BJ (cell line): ENCODE data around the gene NAALADL2. TPM values are rescaled to one million over a fixed set of nuclear protein-coding genes. Genes with fewer than 3 reads are reported as not detected.

ENCODE experiments used
- CTCF ChIA-PET: fragments of 350-600 bp; formaldehyde crosslinking; extraction: SDS; loops from one replicate; lab custom pipeline; 2021; ENCODE audit warnings: antibody characterized with exemption, inconsistent platforms; lab: Yijun Ruan, JAX
- POLR2A ChIA-PET: fragments of 300-600 bp; sonication (Branson Sonifier 250); formaldehyde crosslinking; extraction: SDS; loops from one replicate; lab custom pipeline; 2021; ENCODE audit warnings: antibody characterized with exemption; lab: Charles Lee
- DNase-seq: peaks from one replicate; pipeline ENCODE4 v3.0.0-alpha.2; 2011; ENCODE audit warnings: low read depth
- H3K27me3 ChIP-seq: 2 replicates; pipeline ENCODE4 v1.6.0; 2011; ENCODE audit warnings: low read length; ENCODE audit not compliant: control insufficient read depth, insufficient read depth
- H3K36me3 ChIP-seq: 2 replicates; pipeline ENCODE4 v1.5.1; 2011; ENCODE audit warnings: low read length; ENCODE audit not compliant: control insufficient read depth, insufficient read depth
- H3K4me3 ChIP-seq: 2 replicates; pipeline ENCODE4 v1.5.1; 2011; ENCODE audit warnings: low read depth, mild to moderate bottlenecking, control low read depth, low read length
- CTCF ChIP-seq: IDR thresholded peaks from 2 replicates; pipeline ENCODE4 v1.5.1; 2011; ENCODE audit warnings: low read depth, mild to moderate bottlenecking, control low read depth, inconsistent platforms, low read length, moderate library complexity; ENCODE audit not compliant: insufficient read depth
- polyA plus RNA-seq: library from polyadenylated mRNA; depleted of rRNA; stranded (reverse); fragments of >200 nt; gene quantifications from 2 replicates; pipeline ENCODE4 v1.2.3, GENCODE V29; 2011

The NAALADL2 gene
- polyA plus RNA-seq, 1 experiment: 3.6 TPM

GRCh38 chr3:175274474-175275218 is 415.5 kb downstream of the NAALADL2 start:
- DNase-seq: no peak
- CTCF ChIA-PET: interaction anchor here (0.8 kb wide), 1 partner anchor 876 kb away, joined by 3 read pairs; no protein-coding TSS in a partner anchor
- Histone ChIP-seq H3K27me3 (no peaks in the 10 kb centered on the region), H3K36me3 (no peaks in the 10 kb centered on the region), H3K4me3 (no peak overlapping the region)
- no peak for TF ChIP-seq CTCF
- POLR2A ChIA-PET: no interaction called here

GRCh38 chr3:175278680-175279079 is 419.5 kb downstream of the NAALADL2 start:
- ChIA-PET POLR2A (no interaction called here), CTCF (no interaction called here)
- no peaks in the 10 kb centered on the region for H3K36me3 ChIP-seq
- H3K4me3 ChIP-seq: no peak overlapping the region
- DNase-seq: no peak
- H3K27me3 ChIP-seq: no peaks in the 10 kb centered on the region
- no peak for TF ChIP-seq CTCF

- CTCF ChIA-PET: no interaction called here
- POLR2A ChIA-PET: no interaction called here
- no peaks in the 10 kb centered on the region for H3K36me3 ChIP-seq
- no peak overlapping the region for H3K4me3 ChIP-seq
- no peaks in the 10 kb centered on the region for H3K27me3 ChIP-seq
- DNase-seq: no peak
- TF ChIP-seq CTCF: no peak
Observed at GRCh38 chr3:175279457-175279856, 420.3 kb downstream of the NAALADL2 start.

- ChIA-PET POLR2A (no interaction called here), CTCF (interaction anchor here (0.5 to 0.6 kb wide), 2 partner anchors 334 to 1073 kb away, joined by 3 read pairs; no protein-coding TSS in a partner anchor)
- TF ChIP-seq CTCF: no peak
- no peak for DNase-seq
- Histone ChIP-seq H3K4me3 (no peak overlapping the region), H3K27me3 (no peaks in the 10 kb centered on the region), H3K36me3 (no peaks in the 10 kb centered on the region)
Observed at GRCh38 chr3:175279911-175280310, 420.8 kb downstream of the NAALADL2 start.

- no peaks in the 10 kb centered on the region for H3K27me3 ChIP-seq
- ChIA-PET CTCF (interaction anchor here (1.0 kb wide), 1 partner anchor 20 kb away, joined by 3 read pairs; no protein-coding TSS in a partner anchor), POLR2A (no interaction called here)
- no peak for DNase-seq
- no peak overlapping the region for H3K4me3 ChIP-seq
- no peaks in the 10 kb centered on the region for H3K36me3 ChIP-seq
- no peak for TF ChIP-seq CTCF
Observed at GRCh38 chr3:175287361-175287963, 428.3 kb downstream of the NAALADL2 start.
